Lung (tissue), 12 donors: ENCODE results near the gene PCSK4. TPM values are rescaled to one million over a fixed set of nuclear protein-coding genes. Genes with fewer than 3 reads are reported as not detected.

Source experiments
- ATAC-seq: fragments of 200-7000 bp; cut with Tn5 transposase; one replicate; pipeline ENCODE4 v1.9.1; 2020; ENCODE audit warnings: moderate number of reproducible peaks; ENCODE audit not compliant: insufficient read depth, low FRiP score
- DNase-seq, 3 donors: peaks; one replicate each; pipeline ENCODE4 v3.0.0-alpha.2; 2013 to 2017
- H3K27ac ChIP-seq, 2 donors: one replicate each; pipeline ENCODE4 v1.5.1; 2013; ENCODE audit warnings: mild to moderate bottlenecking in 2 of 2, moderate library complexity in 2 of 2, control low read depth in 1 of 2, inconsistent platforms in 1 of 2, low read depth in 1 of 2, low read length in 1 of 2
- H3K27me3 ChIP-seq, 3 donors: one replicate each; pipeline ENCODE4 v1.5.1; 2013; ENCODE audit warnings: low read length in 2 of 3; ENCODE audit not compliant: control insufficient read depth in 3 of 3, insufficient read depth in 3 of 3
- H3K36me3 ChIP-seq, 4 donors: one replicate each; pipeline ENCODE4 v1.5.1; 2013; ENCODE audit warnings: low read length in 4 of 4, mild to moderate bottlenecking in 1 of 4, moderate library complexity in 1 of 4; ENCODE audit not compliant: control insufficient read depth in 4 of 4, insufficient read depth in 4 of 4
- H3K4me1 ChIP-seq, 5 donors: one replicate each; pipeline ENCODE4 v1.5.1; 2013; ENCODE audit warnings: low read length in 5 of 5, mild to moderate bottlenecking in 2 of 5, moderate library complexity in 1 of 5; ENCODE audit not compliant: control insufficient read depth in 5 of 5, insufficient read depth in 5 of 5
- H3K4me3 ChIP-seq: one replicate; pipeline ENCODE4 v1.5.1; 2013; ENCODE audit warnings: mild to moderate bottlenecking, control low read depth, moderate library complexity
- H3K9ac ChIP-seq, 2 donors: one replicate each; pipeline ENCODE4 v1.5.1; 2013; ENCODE audit warnings: low read length in 2 of 2, control low read depth in 1 of 2; ENCODE audit not compliant: insufficient read depth in 1 of 2
- H3K9me3 ChIP-seq, 4 donors: one replicate each; pipeline ENCODE4 v1.5.1; 2013; ENCODE audit warnings: low read length in 3 of 4, mild to moderate bottlenecking in 1 of 4, moderate library complexity in 1 of 4; ENCODE audit not compliant: control insufficient read depth in 4 of 4, insufficient read depth in 3 of 4
- CTCF ChIP-seq: IDR thresholded peaks from 2 replicates; pipeline ENCODE4 v1.5.1; 2012; ENCODE audit warnings: mild to moderate bottlenecking; ENCODE audit errors: control extremely low read depth, extremely low read depth
- WGBS, 2 donors: extraction: QIAGEN DNeasy Blood & Tissue Kit; methylation state at CpG; one replicate each; pipeline ENCODE4 v1.1.7; 2013; 5-methylcytosine and 5-hydroxymethylcytosine counted together
- polyA plus RNA-seq, 2 donors: library from polyadenylated mRNA; stranded (reverse); fragments of 200-250 nt; gene quantifications; one replicate each; pipeline ENCODE4 v1.2.1, GENCODE V29; 2013
- total RNA-seq, 2 donors: library from RNA; depleted of rRNA in 1 of 2; stranded (reverse); fragments of >200 nt in 1 of 2; gene quantifications; one replicate each; pipeline ENCODE4 v1.2.1, GENCODE V29; 2014 to 2021
- donor health status: control.
- donor health status: control.
- donor health status: Bipolar disorder and iron deficiency.
- donor health status: healthy.
- donor health status: DM: yes; HTN: yes; CAD: no.

Gene PCSK4
- total and polyA plus RNA-seq, 4 donors: 2.3 to 7.9 (median 5.4) TPM

- no peak for DNase-seq
- peaks cover 0 to 27% (median 11%) of the 10 kb centered on the region in 5 donors for H3K4me1 ChIP-seq
- H3K27me3 ChIP-seq: peaks cover 0 to 36% (median 28%) of the 10 kb centered on the region in 3 donors
- no peak for ATAC-seq
- TF ChIP-seq CTCF: no peak
- WGBS, 2 donors: 69 to 83% methylated on average over 20 of the region's 20 CpGs
- peaks cover 0 to 8% (median 0%) of the 10 kb centered on the region in 4 donors for H3K9me3 ChIP-seq
- H3K27ac ChIP-seq: no peak overlapping the region
- no peak overlapping the region for H3K4me3 ChIP-seq
- H3K9ac ChIP-seq: no peak overlapping the region
- H3K36me3 ChIP-seq: peaks cover 0 to 19% (median 5%) of the 10 kb centered on the region in 4 donors
Measured at GRCh38 chr19:1473085-1473851, 16.9 kb downstream of the PCSK4 start.

- Histone ChIP-seq H3K9me3 (peaks cover 0 to 11% (median 0%) of the 10 kb centered on the region in 4 donors), H3K27me3 (peaks cover 1 to 38% (median 29%) of the 10 kb centered on the region in 3 donors), H3K9ac (no peak overlapping the region), H3K4me3 (no peak overlapping the region), H3K27ac (no peak overlapping the region), H3K4me1 (peaks cover 0 to 35% (median 11%) of the 10 kb centered on the region in 5 donors), H3K36me3 (peaks cover 0 to 19% (median 5%) of the 10 kb centered on the region in 4 donors)
- DNase-seq (no peak), ATAC-seq (no peak)
- 48 to 65% methylated on average over 40 to 44 of the region's 44 CpGs for WGBS, 2 donors
- TF ChIP-seq CTCF: no peak
Measured at GRCh38 chr19:1472231-1473084, 17.7 kb downstream of the PCSK4 start.

- H3K27me3 ChIP-seq: peaks cover 8 to 38% (median 29%) of the 10 kb centered on the region in 3 donors
- peaks cover 0 to 19% (median 5%) of the 10 kb centered on the region in 4 donors for H3K36me3 ChIP-seq
- 24 to 25% methylated on average over 24 of the region's 24 CpGs for WGBS, 2 donors
- no peak overlapping the region for H3K9ac ChIP-seq
- no peak overlapping the region for H3K4me3 ChIP-seq
- ATAC-seq: no peak
- peaks cover 0 to 16% (median 0%) of the 10 kb centered on the region in 4 donors for H3K9me3 ChIP-seq
- H3K4me1 ChIP-seq: peaks cover 0 to 42% (median 11%) of the 10 kb centered on the region in 5 donors
- TF ChIP-seq CTCF: no peak
- no peak for DNase-seq
- H3K27ac ChIP-seq: no peak overlapping the region
Measured at GRCh38 chr19:1471515-1472160, 18.5 kb downstream of the PCSK4 start.
